ENCODE results near the gene SYTL3.

Gene SYTL3

DNA sequence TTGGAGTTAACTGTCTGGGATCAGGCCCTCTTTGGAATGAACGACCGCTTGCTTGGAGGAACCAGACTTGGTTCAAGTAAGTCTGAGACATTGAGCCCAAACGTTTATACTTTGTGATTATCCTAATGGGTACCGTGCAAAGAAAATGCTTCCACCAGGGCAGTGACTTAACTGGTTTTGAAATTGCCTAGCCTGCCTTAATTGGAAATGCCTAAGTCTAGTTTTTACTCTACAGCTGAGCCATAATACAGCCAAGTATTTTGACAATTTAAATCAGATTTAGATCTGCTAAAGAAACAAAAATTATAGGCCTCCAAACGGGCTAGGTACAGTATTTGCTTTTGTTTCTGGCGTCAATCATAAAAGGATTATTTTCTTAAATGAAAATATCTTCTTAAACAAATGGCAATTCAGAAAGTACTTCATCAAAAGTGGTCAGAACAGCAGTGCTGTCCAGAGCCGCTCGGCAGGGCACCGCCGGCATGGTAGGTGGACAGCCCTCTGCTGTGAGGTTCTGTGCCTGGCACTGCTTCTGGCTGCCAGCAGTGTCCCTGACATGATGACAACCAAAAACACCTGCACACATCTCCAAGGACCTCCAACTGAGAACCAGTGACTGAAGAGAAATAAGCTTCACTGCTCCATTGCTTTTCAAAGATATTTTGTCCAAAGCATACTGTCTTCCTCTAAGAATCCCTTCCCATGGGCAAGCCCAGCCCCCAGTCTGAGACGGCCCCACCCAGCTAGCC is 113.8 kb downstream of the SYTL3 start:
- DNase-seq: no peak

DNA sequence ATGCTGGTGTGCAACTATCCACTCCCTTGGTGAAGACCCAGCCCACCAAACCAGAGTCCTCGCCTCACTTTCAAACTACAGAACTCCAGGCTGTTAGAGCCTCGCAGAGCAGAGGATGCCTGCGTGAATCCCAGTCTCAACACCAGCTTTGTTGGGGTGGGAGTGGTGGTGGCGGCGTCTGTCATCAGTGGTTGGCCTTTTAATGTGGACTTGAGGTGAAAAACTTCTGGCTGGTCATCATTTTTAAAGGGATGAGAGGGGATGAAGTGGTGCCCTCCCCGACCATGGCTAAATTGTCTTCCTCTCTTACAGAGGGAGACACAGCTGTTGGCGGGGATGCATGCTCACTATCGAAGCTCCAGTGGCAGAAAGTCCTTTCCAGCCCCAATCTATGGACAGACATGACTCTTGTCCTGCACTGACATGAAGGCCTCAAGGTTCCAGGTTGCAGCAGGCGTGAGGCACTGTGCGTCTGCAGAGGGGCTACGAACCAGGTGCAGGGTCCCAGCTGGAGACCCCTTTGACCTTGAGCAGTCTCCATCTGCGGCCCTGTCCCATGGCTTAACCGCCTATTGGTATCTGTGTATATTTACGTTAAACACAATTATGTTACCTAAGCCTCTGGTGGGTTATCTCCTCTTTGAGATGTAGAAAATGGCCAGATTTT is 114.5 kb downstream of the SYTL3 start:
- DNase-seq: no peak

DNA sequence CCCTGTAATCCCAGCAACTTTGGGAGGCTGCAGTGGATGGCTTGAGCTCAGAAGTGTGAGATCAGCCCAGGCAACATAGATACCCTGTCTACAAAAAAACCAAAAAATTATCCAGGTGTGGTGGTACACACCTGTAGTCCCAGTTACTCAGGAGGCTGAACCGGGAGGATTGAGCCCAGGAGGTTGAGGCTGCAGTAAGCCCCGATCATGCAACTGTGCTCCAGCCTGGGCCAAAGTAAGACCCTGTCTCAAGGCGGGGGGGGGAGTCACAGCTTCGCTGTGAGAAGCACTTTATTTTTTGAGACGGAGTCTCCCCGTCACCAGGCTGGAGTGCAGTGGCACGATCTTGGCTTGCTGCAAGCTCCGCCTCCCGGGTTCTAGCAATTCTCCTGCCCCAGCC is 115.1 kb downstream of the SYTL3 start:
- no peak for DNase-seq

DNA sequence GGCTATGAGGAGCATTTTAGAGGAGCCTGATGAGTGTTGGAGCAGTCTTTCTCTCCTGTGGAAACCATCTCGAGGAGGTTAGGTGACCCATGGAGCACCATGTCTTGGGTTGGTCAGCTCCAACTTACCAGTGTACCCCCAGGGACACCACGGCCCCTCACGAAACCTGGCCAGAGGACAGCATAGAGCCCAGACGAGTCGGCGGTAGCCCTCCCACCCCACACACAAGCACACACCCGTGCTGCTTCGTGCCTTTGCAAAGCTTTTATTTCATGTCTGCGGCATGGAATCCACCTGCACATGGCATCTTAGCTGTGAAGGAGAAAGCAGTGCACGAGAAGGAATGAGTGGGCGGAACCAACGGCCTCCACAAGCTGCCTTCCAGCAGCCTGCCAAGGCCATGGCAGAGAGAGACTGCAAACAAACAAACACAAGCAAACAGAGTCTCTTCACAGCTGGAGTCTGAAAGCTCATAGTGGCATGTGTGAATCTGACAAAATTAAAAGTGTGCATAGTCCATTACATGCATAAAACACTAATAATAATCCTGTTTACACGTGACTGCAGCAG is 115.7 kb downstream of the SYTL3 start:
- no peak for DNase-seq

DNA sequence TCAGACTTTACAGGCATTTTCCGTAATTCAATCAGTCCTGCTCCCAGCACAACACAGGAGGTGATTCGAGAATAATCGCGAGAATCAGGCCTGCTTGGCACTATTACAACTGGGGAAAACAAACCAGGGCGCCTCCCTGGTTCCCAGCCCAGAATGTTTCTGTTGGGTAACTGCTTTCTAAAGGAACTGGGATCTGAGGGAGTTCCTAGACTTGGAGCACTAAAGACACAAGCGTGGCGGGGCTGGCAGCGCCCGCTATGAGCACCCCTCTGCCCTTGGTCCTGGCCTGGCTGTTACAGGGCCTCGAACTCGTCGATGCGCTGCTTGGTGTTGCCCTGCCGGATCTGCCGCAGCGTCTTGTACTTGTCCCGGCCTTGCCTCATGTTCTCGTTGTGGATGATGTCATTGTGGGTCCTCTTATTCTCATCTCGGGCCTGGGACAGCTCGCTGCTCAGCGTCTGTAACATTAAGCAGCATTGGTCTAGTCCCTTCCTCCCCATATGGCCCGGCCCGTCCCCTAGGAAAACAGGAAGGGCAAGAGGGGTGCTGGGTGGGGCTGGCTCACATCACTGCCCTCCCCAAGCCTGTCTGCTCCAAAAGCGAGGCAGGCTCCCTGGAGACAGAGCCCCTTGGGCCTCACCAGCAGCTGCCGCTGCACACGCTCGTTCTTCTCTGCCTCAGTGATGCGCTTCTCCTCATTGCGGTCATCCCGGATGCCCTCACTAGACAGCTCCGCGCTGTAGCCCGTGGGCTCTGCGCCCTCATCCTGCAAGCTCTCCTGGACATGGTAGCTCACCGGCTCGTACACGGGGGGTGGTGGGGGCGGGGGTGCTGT is 117.0 kb downstream of the SYTL3 start:
- DNase-seq: no peak

DNA sequence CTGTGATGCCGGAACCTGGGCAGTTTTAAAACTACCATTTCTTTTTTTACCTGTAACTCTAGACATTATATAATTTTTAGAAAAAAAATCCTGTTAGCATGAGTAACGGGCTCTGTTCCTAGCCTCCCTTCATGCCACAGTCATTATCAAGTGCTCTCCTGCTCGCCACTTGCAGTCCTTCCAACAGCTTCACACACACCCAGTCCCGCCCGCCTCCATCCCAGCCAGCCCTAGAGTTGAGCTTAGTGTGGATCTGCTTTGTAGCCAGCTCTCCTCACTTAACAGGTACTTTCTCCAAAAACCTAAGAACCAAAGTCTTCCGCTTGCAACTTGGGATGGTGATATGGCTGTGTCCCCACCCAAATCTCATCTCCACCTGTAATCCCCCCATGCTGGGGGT is 117.9 kb downstream of the SYTL3 start:
- no peak for DNase-seq

DNA sequence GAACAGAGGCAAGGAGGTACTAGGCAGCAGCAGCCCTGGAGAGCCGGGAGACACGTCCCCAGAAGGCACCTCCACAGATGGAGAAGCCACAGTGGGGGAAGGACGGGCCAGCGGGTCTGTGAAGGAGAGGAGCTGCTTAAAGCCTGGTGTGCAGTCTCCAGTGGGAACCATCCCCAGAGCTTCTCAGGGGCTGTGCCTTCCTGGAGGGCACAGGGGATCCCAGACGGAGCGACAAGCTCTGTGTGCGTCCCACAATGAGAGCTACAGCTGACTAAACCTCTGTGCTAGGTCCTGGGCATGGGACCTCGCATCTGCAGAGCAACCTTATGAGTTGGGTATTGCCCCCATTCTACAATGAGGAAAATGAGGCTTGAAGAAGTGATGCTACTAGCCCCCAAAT is 118.6 kb downstream of the SYTL3 start:
- DNase-seq: no peak

DNA sequence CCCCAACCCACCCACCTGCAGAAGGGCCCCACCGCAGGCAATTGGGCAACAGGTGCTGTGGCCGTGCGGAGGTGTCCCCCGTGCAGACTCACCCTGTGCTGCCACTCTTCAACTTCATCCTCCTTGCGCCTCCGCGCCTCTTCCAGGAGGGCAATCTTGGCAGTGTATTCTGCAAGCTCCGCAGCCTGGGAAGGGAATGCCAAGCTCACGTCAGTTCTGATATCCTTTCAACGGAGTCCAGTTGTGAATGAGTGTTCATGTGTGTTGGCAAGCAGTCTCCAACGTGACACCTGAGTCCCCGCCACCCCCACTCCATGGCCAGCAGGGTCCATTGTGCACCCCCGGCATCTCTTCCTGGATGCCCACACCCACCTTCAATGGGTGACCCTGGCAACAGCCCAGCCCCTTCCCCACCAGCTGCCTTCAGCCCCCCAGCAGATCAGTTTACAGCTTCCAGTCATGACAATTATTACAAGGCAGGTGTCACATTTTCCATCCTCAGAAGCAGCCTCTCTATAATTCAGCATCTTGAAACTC is 119.4 kb downstream of the SYTL3 start:
- DNase-seq: no peak

DNA sequence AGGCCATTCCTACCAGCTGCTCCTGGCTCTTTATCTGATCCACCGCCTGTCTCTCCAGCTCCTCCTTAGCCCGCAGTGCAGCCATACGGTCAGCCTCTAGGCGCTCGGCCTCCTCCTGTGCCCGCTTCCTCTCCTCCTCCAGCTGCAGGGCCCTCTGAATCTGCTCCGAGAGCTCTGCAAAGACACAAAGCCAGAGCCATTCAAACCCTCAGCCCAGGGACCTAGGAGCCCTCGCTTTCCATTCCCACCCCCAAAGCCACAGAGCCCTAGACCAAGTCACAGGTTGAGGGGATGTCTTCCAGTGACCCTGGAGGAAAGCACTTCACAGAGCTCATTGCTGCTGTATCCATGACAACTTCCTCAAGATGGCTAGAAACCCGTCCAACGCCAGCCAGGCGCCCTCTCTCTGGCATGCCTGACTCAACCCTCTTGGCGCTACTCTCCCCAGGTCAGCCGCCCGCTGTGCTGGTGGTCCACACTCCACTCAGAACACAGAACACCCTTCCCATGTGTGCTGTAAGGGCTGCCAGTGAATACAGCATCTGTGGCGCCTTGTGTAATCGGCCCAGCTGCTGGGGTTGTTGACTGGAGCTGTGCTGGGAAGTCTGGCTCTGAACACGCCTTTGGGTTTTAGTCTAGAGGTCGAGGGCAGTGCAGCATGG is 120.0 kb downstream of the SYTL3 start:
- no peak for DNase-seq

DNA sequence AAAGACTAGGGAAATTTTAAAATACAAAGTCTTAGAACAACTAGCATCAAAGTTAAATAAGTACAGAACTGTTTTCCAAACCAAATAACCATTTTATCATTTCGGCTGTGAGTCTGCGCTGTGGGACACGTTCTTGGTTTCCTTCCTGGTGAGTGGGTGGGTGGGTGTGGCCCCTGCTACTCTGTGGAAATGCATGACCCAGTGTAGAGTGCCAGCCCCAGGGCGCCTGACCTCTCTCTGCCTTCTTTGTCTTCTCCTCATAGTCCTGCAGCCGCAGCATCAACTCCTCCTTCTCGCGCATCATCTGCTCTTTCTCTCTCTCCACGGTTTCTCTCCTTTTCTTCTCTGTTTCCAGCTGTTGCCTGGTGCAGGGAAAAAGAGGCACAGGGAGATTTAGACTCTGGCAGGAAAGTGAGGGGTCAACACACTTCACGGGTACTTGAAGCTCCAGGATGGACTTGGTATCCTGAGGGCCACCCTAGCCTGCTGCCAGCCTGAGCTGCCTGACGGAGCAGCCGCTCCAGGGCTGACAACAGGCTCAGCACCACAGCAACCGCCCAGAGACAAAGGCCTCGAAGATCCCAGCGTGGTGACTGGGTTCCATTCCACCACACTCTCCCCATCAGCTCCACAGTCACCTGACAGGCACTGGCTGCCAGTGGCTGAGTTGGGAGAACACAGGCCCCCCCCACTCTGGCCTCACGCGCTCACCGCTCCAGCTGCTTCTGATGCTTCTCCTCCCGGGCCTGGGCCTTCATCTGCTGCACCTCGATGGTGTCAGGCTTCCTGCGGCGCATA is 120.9 kb downstream of the SYTL3 start:
- no peak for DNase-seq

DNA sequence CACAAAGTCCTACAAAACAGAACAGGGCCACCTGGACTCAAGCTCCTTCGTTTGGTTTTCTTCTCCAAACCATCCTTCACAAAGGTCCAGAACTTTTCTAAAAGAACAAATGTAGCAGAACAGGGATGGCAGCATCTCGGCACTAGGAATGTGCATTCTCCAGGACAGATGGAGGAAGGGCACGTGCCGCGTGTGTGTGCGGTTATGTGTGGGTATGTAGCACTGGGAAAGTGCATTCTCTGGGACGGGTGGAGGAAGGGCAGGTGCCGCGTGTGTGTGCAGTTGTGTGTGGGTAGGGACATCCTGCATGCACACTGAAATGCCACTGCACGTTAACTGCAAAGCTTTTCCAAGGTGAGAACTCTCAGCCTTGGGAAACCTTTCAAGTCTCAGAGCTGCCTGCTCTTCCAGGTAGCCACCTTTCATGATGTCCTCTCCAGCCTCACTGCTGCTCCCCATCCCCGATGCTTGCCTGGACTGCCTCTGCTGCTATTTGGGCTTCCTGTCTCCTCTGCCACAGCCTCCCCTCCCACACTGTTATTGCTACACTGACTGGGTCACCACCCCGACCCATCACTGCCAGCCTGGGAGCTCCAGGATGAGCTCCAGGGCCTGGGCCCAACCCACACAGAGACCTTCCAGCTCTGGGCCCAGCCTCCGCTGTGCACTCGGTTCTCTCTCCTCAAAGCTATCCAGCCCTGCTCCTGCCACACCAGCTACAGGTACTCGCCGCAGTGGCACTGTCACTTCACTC is 121.7 kb downstream of the SYTL3 start:
- no peak for DNase-seq

DNA sequence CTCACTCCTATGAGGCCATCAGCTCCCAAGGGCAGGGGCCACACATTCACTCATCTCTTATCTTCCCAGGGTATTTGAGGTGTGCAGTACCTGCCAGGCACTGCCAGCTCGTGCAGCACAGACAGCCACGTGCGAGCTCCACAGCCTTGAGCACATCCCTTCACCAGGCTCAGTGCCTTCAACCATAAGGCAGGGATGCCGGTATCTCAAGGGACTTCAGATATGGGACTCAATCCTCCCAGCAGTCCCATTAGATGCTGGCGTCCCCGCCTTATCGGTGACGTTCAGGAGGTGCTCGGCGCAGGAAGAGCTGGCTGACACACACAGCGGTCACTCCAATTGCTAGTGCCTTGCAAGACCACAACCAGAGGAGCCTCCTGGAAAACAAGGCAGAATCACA is 122.3 kb downstream of the SYTL3 start:
- no peak for DNase-seq

DNA sequence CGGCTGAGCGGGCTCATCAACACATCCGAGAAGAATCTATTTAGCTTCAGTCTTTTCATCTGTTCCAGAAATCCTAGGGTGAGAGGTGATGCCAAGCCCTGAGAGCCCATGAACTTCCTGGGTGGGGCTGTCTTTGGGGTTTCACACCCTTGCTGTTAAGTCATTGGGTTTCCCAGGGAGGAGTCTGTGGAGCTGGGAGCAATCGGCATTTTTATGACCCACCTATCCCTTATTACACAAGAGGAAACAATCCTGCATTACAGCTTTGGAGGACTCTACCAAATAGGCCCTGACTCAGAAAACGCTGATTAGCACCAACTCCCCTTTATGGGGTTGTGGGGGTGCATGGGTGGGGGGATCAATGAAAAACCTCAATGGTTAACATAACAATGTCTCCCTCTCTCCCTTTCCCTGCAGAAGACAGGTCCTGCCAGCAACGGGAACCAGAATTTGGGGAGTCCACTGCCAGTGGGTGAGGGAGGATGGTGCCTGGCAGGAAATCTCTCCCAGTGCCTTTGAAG is 123.1 kb downstream of the SYTL3 start:
- DNase-seq: no peak

DNA sequence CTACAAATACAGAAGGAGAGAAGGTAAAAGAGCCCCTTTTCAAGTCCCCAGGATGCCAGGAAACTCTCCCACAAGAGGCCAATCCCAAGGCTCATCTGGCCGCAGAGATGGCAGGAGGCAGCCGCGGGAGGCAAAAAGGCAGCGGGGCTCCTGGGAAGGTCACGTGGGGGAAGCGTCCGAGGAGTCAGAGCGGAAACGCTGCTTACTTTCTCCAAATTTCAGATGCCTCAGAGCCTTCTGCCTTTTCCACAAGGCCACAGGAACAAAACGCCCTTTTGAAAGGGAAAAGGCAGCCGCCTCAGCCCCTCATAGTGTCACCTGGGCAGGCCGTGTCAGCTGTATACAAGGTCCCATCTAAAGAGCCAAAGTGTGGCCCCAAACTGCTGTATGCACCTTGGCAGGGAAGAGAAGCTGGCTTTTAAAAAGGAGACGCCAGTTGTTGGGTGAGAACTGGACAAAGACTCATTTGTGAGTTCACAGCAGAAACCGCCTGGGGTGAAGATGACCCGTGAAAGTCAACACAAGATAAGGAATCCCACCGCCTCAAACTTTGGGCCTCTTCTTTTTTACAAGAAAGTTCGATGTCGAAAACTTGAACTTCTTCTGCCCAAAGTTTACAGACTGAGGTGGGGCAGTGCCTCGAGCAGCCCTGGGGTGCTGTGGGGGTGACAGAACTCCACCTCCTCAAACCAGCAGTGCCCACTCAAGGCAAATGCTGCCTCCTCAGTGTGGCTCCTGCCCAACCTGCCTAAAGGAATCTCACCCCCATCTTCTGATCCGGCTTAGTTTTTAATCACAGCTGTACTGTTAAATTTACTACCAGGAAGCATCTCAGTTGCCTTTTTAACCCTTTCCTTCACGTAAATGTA is 124.0 kb downstream of the SYTL3 start:
- DNase-seq: no peak

DNA sequence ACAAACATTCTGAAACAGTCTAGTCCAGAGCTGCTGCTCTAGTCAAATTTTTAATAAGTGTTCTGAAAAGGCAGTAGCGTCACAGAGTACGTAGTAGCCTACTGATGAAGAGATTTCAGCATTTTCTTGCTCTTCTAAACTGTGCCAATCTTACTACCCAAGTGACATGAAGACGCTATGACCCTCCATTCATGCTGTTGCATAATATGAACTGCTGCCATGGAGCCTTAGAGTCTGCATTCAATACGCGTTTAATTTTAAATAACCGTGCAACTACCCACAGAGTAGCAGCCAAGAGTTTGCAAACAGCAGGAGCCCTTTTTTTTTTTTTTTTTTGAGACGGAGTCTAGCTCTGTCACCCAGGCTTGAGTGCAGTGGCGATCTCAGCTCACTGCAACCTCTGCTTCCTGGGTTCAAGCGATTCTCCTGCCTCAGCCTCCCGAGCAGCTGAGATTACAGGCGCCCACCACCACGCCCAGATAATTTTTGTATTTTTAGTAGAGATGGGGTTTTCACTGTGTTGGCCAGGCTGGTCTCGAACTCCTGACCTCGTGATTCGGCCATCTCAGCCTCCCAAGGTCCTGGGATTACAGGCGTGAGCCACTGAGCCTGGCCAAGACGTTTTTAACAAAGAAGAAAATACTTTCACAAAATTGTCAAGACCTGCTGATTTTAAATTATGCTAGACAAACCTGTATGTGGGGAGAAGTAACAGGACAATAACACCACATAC is 125.0 kb downstream of the SYTL3 start:
- no peak for DNase-seq

DNA sequence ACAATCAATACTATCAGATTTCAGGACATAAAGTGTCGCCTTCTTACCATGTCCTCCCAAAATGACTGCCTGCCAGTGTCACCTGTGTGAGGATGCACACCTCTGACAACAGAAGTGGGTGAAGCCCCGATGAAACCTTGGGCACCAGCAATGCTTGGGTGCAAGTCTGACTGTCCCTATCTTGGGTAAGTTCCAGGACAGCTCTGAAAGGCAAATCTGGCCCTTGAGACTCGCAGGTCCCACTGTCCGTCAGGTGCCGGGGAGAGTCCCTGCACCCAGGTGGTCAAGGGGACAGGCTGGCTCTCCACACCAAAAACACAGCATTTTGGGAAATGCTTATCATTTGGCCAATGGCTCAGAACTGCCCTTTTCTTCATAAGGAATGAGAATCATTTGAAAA is 126.0 kb downstream of the SYTL3 start:
- DNase-seq: no peak

DNA sequence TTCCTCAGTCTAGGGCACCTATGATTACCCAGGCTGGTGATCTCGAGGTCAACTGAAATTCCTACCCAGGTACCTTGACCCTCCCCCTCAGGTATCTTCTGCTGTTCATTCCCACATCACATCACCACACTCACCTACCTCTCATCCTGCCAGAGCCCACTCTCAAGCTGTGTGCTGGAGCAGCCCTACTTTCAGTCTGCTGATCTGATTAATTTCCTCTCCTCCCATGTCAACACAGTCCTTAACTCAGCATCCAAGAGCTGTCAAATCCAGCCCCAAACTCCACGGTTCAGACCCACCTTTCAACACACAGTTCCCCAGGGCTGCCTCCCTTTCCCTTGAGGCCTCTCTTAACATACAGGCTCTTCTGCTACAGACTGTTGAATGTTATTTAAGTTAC is 126.9 kb downstream of the SYTL3 start:
- no peak for DNase-seq

DNA sequence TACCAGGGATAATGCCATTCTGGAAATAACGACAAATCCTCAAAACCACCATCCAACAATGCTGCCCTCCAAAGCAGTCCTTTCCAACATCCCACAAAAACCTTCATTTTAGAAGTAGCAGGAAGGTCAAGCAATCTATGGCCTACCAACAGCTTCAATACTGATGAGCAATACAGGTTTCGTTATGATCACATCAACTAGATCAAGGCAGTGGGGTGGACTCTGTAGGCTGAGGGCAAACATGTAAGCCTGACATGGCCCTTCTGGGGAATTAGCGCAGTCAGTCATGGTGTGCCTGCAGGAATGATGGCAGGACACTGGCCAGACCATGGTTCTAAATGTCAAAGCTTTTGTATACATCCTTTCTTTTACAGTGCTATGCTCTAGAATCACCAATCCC is 127.7 kb downstream of the SYTL3 start:
- DNase-seq: no peak

DNA sequence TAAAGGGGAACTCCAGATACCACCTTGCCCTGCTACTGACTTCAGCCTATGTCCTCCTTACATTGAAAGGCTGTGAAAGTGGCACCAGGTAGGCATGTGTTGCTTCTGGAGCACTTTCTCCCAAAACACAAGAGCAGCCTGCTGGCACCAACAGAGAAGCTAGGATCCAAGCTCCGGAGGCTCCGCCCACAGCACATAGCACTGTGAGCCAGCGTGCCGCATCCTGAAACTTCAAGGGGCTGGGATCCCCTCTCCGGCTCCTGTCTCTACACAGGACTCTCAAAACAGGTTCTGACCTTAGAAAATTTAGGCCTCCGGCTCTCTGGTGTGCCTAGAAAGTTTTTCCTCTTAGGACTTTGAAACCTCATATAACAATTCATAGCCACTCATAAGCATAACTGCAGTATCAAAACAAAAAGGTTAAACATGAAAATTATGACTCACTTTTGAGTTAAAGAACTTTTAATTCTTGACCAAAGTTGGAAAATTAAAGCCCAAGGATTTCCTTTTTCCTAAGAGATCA is 128.2 kb downstream of the SYTL3 start:
- DNase-seq: no peak

All from NCI-H1930 (cell line).